ENCODE results near the gene PRR20G. TPM values are rescaled to one million over a fixed set of nuclear protein-coding genes. Genes with fewer than 3 reads are reported as not detected.

PRR20G gene
- total and polyA plus RNA-seq, 2 donors (not counting 3 experiments of a cell fraction or from before 2014, with no cell fraction given): not detected

- no peak for TF ChIP-seq MAX (IDR thresholded peaks at IDR 0.05; ENCODE audit: insufficient read depth, insufficient read length)
- no peak for TF ChIP-seq JUN (IDR thresholded peaks at IDR 0.05; ENCODE audit: borderline replicate concordance, insufficient read depth, insufficient read length, low read depth)
- TF ChIP-seq, protein P1, sequence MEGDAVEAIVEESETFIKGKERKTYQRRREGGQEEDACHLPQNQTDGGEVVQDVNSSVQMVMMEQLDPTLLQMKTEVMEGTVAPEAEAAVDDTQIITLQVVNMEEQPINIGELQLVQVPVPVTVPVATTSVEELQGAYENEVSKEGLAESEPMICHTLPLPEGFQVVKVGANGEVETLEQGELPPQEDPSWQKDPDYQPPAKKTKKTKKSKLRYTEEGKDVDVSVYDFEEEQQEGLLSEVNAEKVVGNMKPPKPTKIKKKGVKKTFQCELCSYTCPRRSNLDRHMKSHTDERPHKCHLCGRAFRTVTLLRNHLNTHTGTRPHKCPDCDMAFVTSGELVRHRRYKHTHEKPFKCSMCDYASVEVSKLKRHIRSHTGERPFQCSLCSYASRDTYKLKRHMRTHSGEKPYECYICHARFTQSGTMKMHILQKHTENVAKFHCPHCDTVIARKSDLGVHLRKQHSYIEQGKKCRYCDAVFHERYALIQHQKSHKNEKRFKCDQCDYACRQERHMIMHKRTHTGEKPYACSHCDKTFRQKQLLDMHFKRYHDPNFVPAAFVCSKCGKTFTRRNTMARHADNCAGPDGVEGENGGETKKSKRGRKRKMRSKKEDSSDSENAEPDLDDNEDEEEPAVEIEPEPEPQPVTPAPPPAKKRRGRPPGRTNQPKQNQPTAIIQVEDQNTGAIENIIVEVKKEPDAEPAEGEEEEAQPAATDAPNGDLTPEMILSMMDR (IDR thresholded peaks at IDR 0.05; ENCODE audit: extremely low read depth in 1 of 2, insufficient read depth in 1 of 2, low read depth in 1 of 2, low read length in 2 of 2): no peak
- no peak for TF ChIP-seq MYC (IDR thresholded peaks at IDR 0.05; ENCODE audit: low read depth, low read length)
- TF ChIP-seq POLR2AphosphoS5 (IDR thresholded peaks at IDR 0.05; ENCODE audit: insufficient read depth, low read depth, low read length): no peak
- no peak for TF ChIP-seq POLR2A (IDR thresholded peaks at IDR 0.05; ENCODE audit: low read depth, low read length)
- H3K9ac ChIP-seq (replicated peaks; ENCODE audit: extremely low read depth, insufficient read depth, low read length): no peak overlapping the region
- no peak for DNase-seq (ENCODE audit: low read depth, low spot score)
- no peaks in the 10 kb centered on the region for H4K20me1 ChIP-seq (replicated peaks; ENCODE audit: control insufficient read depth, extremely low read depth, insufficient read depth, low read length)
- no peak for FAIRE-seq
- H3K4me3 ChIP-seq (replicated peaks in 1 of 3; ENCODE audit: insufficient read depth in 1 of 3, low read depth in 1 of 3, low read length in 3 of 3): no peak overlapping the region
- no peaks in the 10 kb centered on the region for H3K4me1 ChIP-seq (ENCODE audit: control insufficient read depth, extremely low read depth, insufficient read depth, low read length)
- ChIA-PET POLR2A (no interaction called here), CTCF (no interaction called here)
- no peak overlapping the region for H3K4me2 ChIP-seq (ENCODE audit: insufficient read depth, low read length)
- no peak overlapping the region for H3K27ac ChIP-seq (ENCODE audit: insufficient read depth, low read depth, low read length)
- no peaks in the 10 kb centered on the region for H3K36me3 ChIP-seq (ENCODE audit: control insufficient read depth in 2 of 2, extremely low read depth in 1 of 2, insufficient read depth in 2 of 2, low read length in 2 of 2)
- BruUV-seq (replicated peaks): no TSS peak
- H3K9me3 ChIP-seq (replicated peaks; ENCODE audit: control insufficient read depth, insufficient read depth, low read length): no peaks in the 10 kb centered on the region
- H3K27me3 ChIP-seq (ENCODE audit: control insufficient read depth in 2 of 2, insufficient read depth in 2 of 2, low read length in 2 of 2): no peaks in the 10 kb centered on the region
- dilution Hi-C loops (cut with MboI; ENCODE audit: extremely low pct_ligation_motif_present, low sequenced_read_pairs) (no loop called here), intact Hi-C loops (cut with micrococcal nuclease) (no loop called here)
- no peaks in the 10 kb centered on the region for H3K79me2 ChIP-seq (ENCODE audit: control insufficient read depth, insufficient read depth, low read length)
- H2AFZ ChIP-seq (ENCODE audit: low read depth, low read length): no peak overlapping the region
- no peaks in the 10 kb centered on the region for H3K9me1 ChIP-seq (replicated peaks; ENCODE audit: control insufficient read depth, extremely low read depth, insufficient read depth, low read length)
Observed at GRCh38 chr3:127257351-127257750, 30.5 kb downstream of the PRR20G start.

- FAIRE-seq: no peak
- no TSS peak for BruUV-seq (replicated peaks)
- POLR2A ChIA-PET: no interaction called here
- Histone ChIP-seq H3K79me2 (ENCODE audit: control insufficient read depth, insufficient read depth, low read length) (no peaks in the 10 kb centered on the region), H3K27ac (ENCODE audit: insufficient read depth, low read depth, low read length) (no peak overlapping the region), H3K4me3 (replicated peaks in 1 of 3; ENCODE audit: insufficient read depth in 1 of 3, low read depth in 1 of 3, low read length in 3 of 3) (no peak overlapping the region), H4K20me1 (replicated peaks; ENCODE audit: control insufficient read depth, extremely low read depth, insufficient read depth, low read length) (no peaks in the 10 kb centered on the region), H2AFZ (ENCODE audit: low read depth, low read length) (no peak overlapping the region), H3K4me1 (ENCODE audit: control insufficient read depth, extremely low read depth, insufficient read depth, low read length) (no peaks in the 10 kb centered on the region), H3K4me2 (ENCODE audit: insufficient read depth, low read length) (no peak overlapping the region), H3K27me3 (ENCODE audit: control insufficient read depth in 2 of 2, insufficient read depth in 2 of 2, low read length in 2 of 2) (no peaks in the 10 kb centered on the region), H3K36me3 (ENCODE audit: control insufficient read depth in 2 of 2, extremely low read depth in 1 of 2, insufficient read depth in 2 of 2, low read length in 2 of 2) (no peaks in the 10 kb centered on the region), H3K9me1 (replicated peaks; ENCODE audit: control insufficient read depth, extremely low read depth, insufficient read depth, low read length) (no peaks in the 10 kb centered on the region), H3K9ac (replicated peaks; ENCODE audit: extremely low read depth, insufficient read depth, low read length) (no peak overlapping the region), H3K9me3 (replicated peaks; ENCODE audit: control insufficient read depth, insufficient read depth, low read length) (no peaks in the 10 kb centered on the region)
- dilution Hi-C loops (cut with MboI; ENCODE audit: extremely low pct_ligation_motif_present, low sequenced_read_pairs) (no loop called here), intact Hi-C loops (cut with micrococcal nuclease) (no loop called here)
- TF ChIP-seq JUN (IDR thresholded peaks at IDR 0.05; ENCODE audit: borderline replicate concordance, insufficient read depth, insufficient read length, low read depth) (no peak), EZH2 (IDR thresholded peaks at IDR 0.05; ENCODE audit: borderline replicate concordance, low read depth, low read length, severe bottlenecking) (no peak), MYC (IDR thresholded peaks at IDR 0.05; ENCODE audit: low read depth, low read length) (no peak), POLR2AphosphoS5 (IDR thresholded peaks at IDR 0.05; ENCODE audit: insufficient read depth, low read depth, low read length) (no peak), GATA2 (IDR thresholded peaks at IDR 0.05; ENCODE audit: insufficient read depth, insufficient read length, low read depth, low read length) (no peak), POLR2A (IDR thresholded peaks at IDR 0.05; ENCODE audit: low read depth, low read length) (no peak)
- DNase-seq (ENCODE audit: low read depth, low spot score): no peak
- CTCF ChIA-PET: no interaction called here
Observed at GRCh38 chr3:127256733-127257271, 31.0 kb downstream of the PRR20G start.
